ENCODE results near the gene MCTP1. TPM values are rescaled to one million over a fixed set of nuclear protein-coding genes. Genes with fewer than 3 reads are reported as not detected.

Gene MCTP1
- total and polyA plus RNA-seq, 9 of the 15 experiments (the other 6 are each of a cell fraction or from before 2014, with no cell fraction given) = 0.04 to 0.93 (median 0.06) TPM; not detected in 4

DNA sequence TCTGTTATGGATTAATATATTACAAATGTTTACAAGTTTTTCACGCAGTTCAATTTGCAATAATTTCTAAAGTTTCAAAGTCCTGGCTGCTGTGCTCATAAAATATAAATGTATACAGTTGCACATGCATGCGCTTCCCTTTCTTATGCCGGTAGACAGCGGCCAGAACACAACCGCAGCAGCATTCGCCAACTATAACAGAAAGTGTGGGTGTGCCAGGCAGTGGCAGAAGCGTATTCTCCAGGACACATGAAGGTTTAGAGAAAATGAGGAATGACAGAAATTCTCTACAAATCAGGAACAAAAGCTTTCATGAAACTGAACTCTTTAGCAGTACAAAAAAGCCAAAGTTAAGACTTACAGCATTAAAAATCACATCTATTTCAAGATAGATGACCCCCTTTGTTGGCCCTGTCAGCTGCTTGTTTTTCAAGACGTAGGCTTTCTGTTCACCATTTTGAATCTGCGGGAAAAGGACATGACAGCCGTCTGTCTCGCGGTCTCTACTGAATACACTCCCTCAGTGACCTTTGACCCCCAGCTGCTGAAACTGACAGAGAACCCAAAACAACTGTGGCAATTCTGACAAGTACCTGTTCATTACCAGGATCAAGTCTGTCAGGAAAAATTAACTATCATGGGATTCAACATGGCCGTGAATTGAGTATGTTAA is 414.2 kb downstream of the MCTP1 start:
- Histone ChIP-seq H3K36me3 (ENCODE audit: control insufficient read depth, insufficient read depth, low read length) (no peaks in the 10 kb centered on the region), H2AFZ (ENCODE audit: low read depth, low read length) (peak overlapping the region; percentile 63), H3K4me3 (no peak overlapping the region), H3K9me1 (ENCODE audit: control insufficient read depth, insufficient read depth, low read length) (no peaks in the 10 kb centered on the region), H3K4me2 (ENCODE audit: insufficient read depth, low read length) (no peak overlapping the region; the same call in 1 of the 2 replicates), H3K9ac (ENCODE audit: insufficient read depth in 1 of 2, low read depth in 2 of 2, low read length in 2 of 2) (no peak overlapping the region), H3K27ac (ENCODE audit: extremely low read depth, low read depth, low read length) (no peak overlapping the region), H4K20me1 (replicated peaks; ENCODE audit: control insufficient read depth, insufficient read depth, low read length) (no peaks in the 10 kb centered on the region), H3K27me3 (ENCODE audit: control insufficient read depth in 2 of 2, insufficient read depth in 2 of 2, low read length in 2 of 2) (no peaks in the 10 kb centered on the region), H3K9me3 (replicated peaks; ENCODE audit: control insufficient read depth, insufficient read depth, low read depth, low read length) (no peaks in the 10 kb centered on the region), H3K79me2 (ENCODE audit: control insufficient read depth, insufficient read depth, low read length) (no peaks in the 10 kb centered on the region), H3K4me1 (replicated peaks in 1 of 2; ENCODE audit: control insufficient read depth in 2 of 2, insufficient read depth in 2 of 2, low read length in 2 of 2) (no peaks in the 10 kb centered on the region; a peak in 1 of 5 replicates)
- POLR2A ChIA-PET = no interaction called here
- peak in 1 of 3 experiments; percentile 7 for TF ChIP-seq YY1 (IDR thresholded peaks at IDR 0.05; ENCODE audit: borderline replicate concordance in 1 of 3, control insufficient read depth in 1 of 3, extremely low read depth in 1 of 3, insufficient read depth in 3 of 3, insufficient read length in 1 of 3, insufficient replicate concordance in 2 of 3, low read depth in 1 of 3, low read length in 2 of 3)
- TF ChIP-seq, protein P1, sequence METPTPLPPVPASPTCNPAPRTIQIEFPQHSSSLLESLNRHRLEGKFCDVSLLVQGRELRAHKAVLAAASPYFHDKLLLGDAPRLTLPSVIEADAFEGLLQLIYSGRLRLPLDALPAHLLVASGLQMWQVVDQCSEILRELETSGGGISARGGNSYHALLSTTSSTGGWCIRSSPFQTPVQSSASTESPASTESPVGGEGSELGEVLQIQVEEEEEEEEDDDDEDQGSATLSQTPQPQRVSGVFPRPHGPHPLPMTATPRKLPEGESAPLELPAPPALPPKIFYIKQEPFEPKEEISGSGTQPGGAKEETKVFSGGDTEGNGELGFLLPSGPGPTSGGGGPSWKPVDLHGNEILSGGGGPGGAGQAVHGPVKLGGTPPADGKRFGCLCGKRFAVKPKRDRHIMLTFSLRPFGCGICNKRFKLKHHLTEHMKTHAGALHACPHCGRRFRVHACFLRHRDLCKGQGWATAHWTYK (CRISPR knock-in tag; IDR thresholded peaks at IDR 0.05) = no peak
- no peak for TF ChIP-seq SIRT6 (IDR thresholded peaks at IDR 0.05; ENCODE audit: low read depth, low read length)
- TF ChIP-seq, protein P2, sequence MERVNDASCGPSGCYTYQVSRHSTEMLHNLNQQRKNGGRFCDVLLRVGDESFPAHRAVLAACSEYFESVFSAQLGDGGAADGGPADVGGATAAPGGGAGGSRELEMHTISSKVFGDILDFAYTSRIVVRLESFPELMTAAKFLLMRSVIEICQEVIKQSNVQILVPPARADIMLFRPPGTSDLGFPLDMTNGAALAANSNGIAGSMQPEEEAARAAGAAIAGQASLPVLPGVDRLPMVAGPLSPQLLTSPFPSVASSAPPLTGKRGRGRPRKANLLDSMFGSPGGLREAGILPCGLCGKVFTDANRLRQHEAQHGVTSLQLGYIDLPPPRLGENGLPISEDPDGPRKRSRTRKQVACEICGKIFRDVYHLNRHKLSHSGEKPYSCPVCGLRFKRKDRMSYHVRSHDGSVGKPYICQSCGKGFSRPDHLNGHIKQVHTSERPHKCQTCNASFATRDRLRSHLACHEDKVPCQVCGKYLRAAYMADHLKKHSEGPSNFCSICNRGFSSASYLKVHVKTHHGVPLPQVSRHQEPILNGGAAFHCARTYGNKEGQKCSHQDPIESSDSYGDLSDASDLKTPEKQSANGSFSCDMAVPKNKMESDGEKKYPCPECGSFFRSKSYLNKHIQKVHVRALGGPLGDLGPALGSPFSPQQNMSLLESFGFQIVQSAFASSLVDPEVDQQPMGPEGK (CRISPR knock-in tag; IDR thresholded peaks at IDR 0.05; ENCODE audit: borderline replicate concordance) = no peak
- no peak for TF ChIP-seq PHF8 (IDR thresholded peaks at IDR 0.05; ENCODE audit: borderline replicate concordance, low read length)
- peak; percentile 83 for TF ChIP-seq NR2C1 (IDR thresholded peaks at IDR 0.05)
- TF ChIP-seq NR2C1 (tag; IDR thresholded peaks at IDR 0.05) = peak; percentile 81
- no peak for TF ChIP-seq ZNF707 (CRISPR knock-in tag; conservative IDR thresholded peaks at IDR 0.05)
- no peak for TF ChIP-seq NR2C2 (CRISPR knock-in tag; IDR thresholded peaks at IDR 0.05)
- peak; percentile 89 for TF ChIP-seq NR2C2 (tag; IDR thresholded peaks at IDR 0.05)
- ATAC-seq = peak; percentile 54; the same call in 2 of the 3 replicates
- CTCF ChIA-PET (ENCODE audit: low intra/inter-chr PET ratio) = no interaction called here
- WGBS (ENCODE audit: insufficient coverage, low coverage, missing lambda C conversion rate) = 17% methylated on average over 13 of the region's 13 CpGs
- intact Hi-C loops (cut with micrococcal nuclease) = no loop called here
- in situ Hi-C loops (cut with MboI) = no loop called here
- FAIRE-seq = no peak
- no TSS peak for BruUV-seq (replicated peaks)
- DNase-seq (ENCODE audit: extremely low read depth in 1 of 4, low spot score in 3 of 4) = peak in 3 of 4 experiments; percentile 9 to 46 (median 11)
